ENCODE results near the gene TUB.
A peak's percentile ranks its signal among the peaks of the same experiment; 100 is the strongest.

DNA sequence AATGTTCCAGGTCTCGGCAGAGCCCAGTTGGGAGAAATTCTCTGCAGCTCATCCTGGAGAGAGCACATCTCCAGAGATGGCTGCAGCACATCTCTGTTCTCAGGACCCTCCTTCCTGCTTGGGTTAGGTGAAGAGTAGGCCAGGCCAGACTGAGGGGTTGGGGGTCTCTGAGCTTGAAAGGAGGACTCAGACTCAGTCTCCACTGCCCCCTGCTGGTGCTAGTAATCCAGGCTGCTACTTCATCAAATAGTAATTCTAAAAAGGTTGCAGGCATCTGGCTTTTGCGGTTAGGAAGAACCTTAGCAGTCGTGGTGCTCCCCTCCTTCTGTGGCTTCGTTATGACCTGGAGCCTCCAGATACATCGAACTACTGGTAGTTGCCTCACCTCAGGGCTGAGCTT lies 9.7 kb downstream of the TUB start:
- TF ChIP-seq, protein P1, sequence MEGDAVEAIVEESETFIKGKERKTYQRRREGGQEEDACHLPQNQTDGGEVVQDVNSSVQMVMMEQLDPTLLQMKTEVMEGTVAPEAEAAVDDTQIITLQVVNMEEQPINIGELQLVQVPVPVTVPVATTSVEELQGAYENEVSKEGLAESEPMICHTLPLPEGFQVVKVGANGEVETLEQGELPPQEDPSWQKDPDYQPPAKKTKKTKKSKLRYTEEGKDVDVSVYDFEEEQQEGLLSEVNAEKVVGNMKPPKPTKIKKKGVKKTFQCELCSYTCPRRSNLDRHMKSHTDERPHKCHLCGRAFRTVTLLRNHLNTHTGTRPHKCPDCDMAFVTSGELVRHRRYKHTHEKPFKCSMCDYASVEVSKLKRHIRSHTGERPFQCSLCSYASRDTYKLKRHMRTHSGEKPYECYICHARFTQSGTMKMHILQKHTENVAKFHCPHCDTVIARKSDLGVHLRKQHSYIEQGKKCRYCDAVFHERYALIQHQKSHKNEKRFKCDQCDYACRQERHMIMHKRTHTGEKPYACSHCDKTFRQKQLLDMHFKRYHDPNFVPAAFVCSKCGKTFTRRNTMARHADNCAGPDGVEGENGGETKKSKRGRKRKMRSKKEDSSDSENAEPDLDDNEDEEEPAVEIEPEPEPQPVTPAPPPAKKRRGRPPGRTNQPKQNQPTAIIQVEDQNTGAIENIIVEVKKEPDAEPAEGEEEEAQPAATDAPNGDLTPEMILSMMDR (conservative IDR thresholded peaks at IDR 0.05; ENCODE audit: low read depth, low read length), result peak; percentile 71
- no peak for TF ChIP-seq EZH2phosphoT487 (IDR thresholded peaks at IDR 0.05; ENCODE audit: borderline replicate concordance, low read length)
